ENCODE measurements around the gene ZNF660. TPM values are rescaled to one million over a fixed set of nuclear protein-coding genes. Genes with fewer than 3 reads are reported as not detected.

The ZNF660 gene
- polyA plus RNA-seq, 1 of the 3 experiments (the other 2 are of a cell fraction), result 1.0 TPM

GRCh38 chr3:44648564-44649229 is 63.9 kb downstream of the ZNF660 start, which contains the start of gene ZNF35 (continued):
- peak; percentile 77; the same call in 1 of the 2 replicates for TF ChIP-seq MXI1 (IDR thresholded peaks at IDR 0.05; ENCODE audit: low read depth, low read length)
- peak; percentile 14; the same call in 1 of the 2 replicates for TF ChIP-seq RAD21 (IDR thresholded peaks at IDR 0.05; ENCODE audit: low read length)
- TF ChIP-seq, protein P1, sequence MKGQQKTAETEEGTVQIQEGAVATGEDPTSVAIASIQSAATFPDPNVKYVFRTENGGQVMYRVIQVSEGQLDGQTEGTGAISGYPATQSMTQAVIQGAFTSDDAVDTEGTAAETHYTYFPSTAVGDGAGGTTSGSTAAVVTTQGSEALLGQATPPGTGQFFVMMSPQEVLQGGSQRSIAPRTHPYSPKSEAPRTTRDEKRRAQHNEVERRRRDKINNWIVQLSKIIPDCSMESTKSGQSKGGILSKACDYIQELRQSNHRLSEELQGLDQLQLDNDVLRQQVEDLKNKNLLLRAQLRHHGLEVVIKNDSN (IDR thresholded peaks at IDR 0.05; ENCODE audit: borderline replicate concordance, low read depth), result 0 out of 2 replicates have a peak, but pooled peaks have one; percentile 24
- TF ChIP-seq RCOR1 (IDR thresholded peaks at IDR 0.05; ENCODE audit: low read length), result 0 out of 2 replicates have a peak, but pooled peaks have one; percentile 28
- peak; percentile 33; the same call in 1 of the 2 replicates for TF ChIP-seq PBX3 (IDR thresholded peaks at IDR 0.05)
- peak; percentile 69; the same call in 1 of the 2 replicates for TF ChIP-seq REST (IDR thresholded peaks at IDR 0.05; ENCODE audit: low read depth, low read length)
- TF ChIP-seq ELF1 (IDR thresholded peaks at IDR 0.05), result peak; percentile 80
- TF ChIP-seq FOXJ3 (CRISPR knock-in tag; IDR thresholded peaks at IDR 0.05), result 0 out of 2 replicates have a peak, but pooled peaks have one; percentile 19
- peak; percentile 72; the same call in 1 of the 2 replicates for TF ChIP-seq YY1 (IDR thresholded peaks at IDR 0.05; ENCODE audit: low read depth)

Other genes with a start within 250 kb of the ZNF660 start
- 8.4 and 12.4 TPM in 2 replicates for gene TCAIM, start 246.2 kb upstream of the ZNF660 start, polyA plus RNA-seq (2012; rRNA removed)
- gene ZNF445, start 107.3 kb upstream of the ZNF660 start, polyA plus RNA-seq (2012; rRNA removed), result 2.2 and 2.9 TPM in 2 replicates
- 5.4 and 9.2 TPM in 2 replicates for gene ZKSCAN7, start 29.8 kb upstream of the ZNF660 start, polyA plus RNA-seq (2012; rRNA removed)
- gene ZNF197, start 40.1 kb downstream of the ZNF660 start, polyA plus RNA-seq (2012; rRNA removed), result 4.3 and 5.2 TPM in 2 replicates
- gene ZNF35, start 63.8 kb downstream of the ZNF660 start, polyA plus RNA-seq (2012; rRNA removed), result 2.4 and 4.5 TPM in 2 replicates
- 2.1 and 3.2 TPM in 2 replicates for gene ZNF502, start 127.7 kb downstream of the ZNF660 start, polyA plus RNA-seq (2012; rRNA removed)
- gene ZNF501, start 144.7 kb downstream of the ZNF660 start, polyA plus RNA-seq (2012; rRNA removed), result 1.1 and 1.5 TPM in 2 replicates
- gene KIAA1143, start 176.7 kb downstream of the ZNF660 start, polyA plus RNA-seq (2012; rRNA removed), result 5.6 and 7.8 TPM in 2 replicates
- 2.1 and 2.3 TPM in 2 replicates for gene KIF15, start 176.8 kb downstream of the ZNF660 start, polyA plus RNA-seq (2012; rRNA removed)